H1 (cell line): ENCODE measurements around the gene MSANTD2. TPM values are rescaled to one million over a fixed set of nuclear protein-coding genes. Genes with fewer than 3 reads are reported as not detected.

Source experiments
- CTCF ChIA-PET: fragments of 300-600 bp; sonication (Branson Sonifier 250); formaldehyde crosslinking; loops from one replicate; lab custom pipeline; 2021; ENCODE audit not compliant: partially characterized antibody; lab: Charles Lee
- POLR2A ChIA-PET: fragments of 300-600 bp; sonication (Branson Sonifier 250); formaldehyde crosslinking; loops from one replicate; lab custom pipeline; 2021; ENCODE audit warnings: inconsistent platforms; ENCODE audit not compliant: partially characterized antibody; lab: Charles Lee
- DNase-seq, 2 experiments: peaks; one replicate each; pipeline versions ENCODE4 v3.0.0 to v3.0.0-alpha.2; 2010 to 2022; ENCODE audit warnings: low spot score in 2 of 2, low read depth in 1 of 2, mixed read lengths in 1 of 2
- FAIRE-seq: peaks from 2 replicates; lab custom pipeline; 2011; peaks lifted over from hg19 to GRCh38; lab: Jason Lieb, UNC
- H2AFZ ChIP-seq: 2 replicates; pipeline ENCODE4 v1.8.1; 2012; ENCODE audit warnings: low read length, inconsistent platforms
- H2AK5ac ChIP-seq: 2 replicates; pipeline ENCODE4 v1.6.1; 2013; ENCODE audit warnings: low read depth, low read length
- H2BK120ac ChIP-seq: replicated peaks from 2 replicates; pipeline ENCODE3; 2013; ENCODE audit warnings: low read depth, low read length, inconsistent platforms
- H2BK12ac ChIP-seq: 2 replicates; pipeline ENCODE4 v1.6.1; 2013; ENCODE audit warnings: low read depth, low read length
- H2BK15ac ChIP-seq: 2 replicates; pipeline ENCODE4 v1.6.1; 2013; ENCODE audit warnings: low read length
- H2BK20ac ChIP-seq: 2 replicates; pipeline ENCODE4 v1.6.1; 2013; ENCODE audit warnings: low read length
- H2BK5ac ChIP-seq: 2 replicates; pipeline ENCODE4 v1.6.1; 2013; ENCODE audit warnings: low read depth, low read length
- H3K14ac ChIP-seq: 2 replicates; pipeline ENCODE4 v1.6.1; 2013; ENCODE audit warnings: inconsistent platforms; ENCODE audit not compliant: insufficient read length
- H3K18ac ChIP-seq: 2 replicates; pipeline ENCODE4 v1.6.1; 2013; ENCODE audit warnings: low read length; ENCODE audit errors: extremely low read depth
- H3K23ac ChIP-seq: 2 replicates; pipeline ENCODE4 v1.6.1; 2013; ENCODE audit warnings: inconsistent platforms; ENCODE audit not compliant: insufficient read length
- H3K23me2 ChIP-seq: 2 replicates; pipeline ENCODE4 v1.6.1; 2013; ENCODE audit warnings: low read depth, low read length
- H3K27ac ChIP-seq: 2 replicates; pipeline ENCODE4 v1.6.1; 2011; ENCODE audit warnings: low read depth, low read length, inconsistent platforms
- H3K27me3 ChIP-seq, 4 experiments: replicated peaks in 1 of 4; 1 replicate in 1 of 4; 2 replicates in 3 of 4; pipeline versions ENCODE4 v1.6.1 to v1.8.1; 2011 to 2013; ENCODE audit warnings: low read length in 3 of 4, mild to moderate bottlenecking in 3 of 4, inconsistent platforms in 2 of 4, mixed read lengths in 2 of 4, moderate library complexity in 1 of 4; ENCODE audit not compliant: control insufficient read depth in 3 of 4, insufficient read depth in 3 of 4; ENCODE audit errors: extremely low read depth in 1 of 4
- H3K36me3 ChIP-seq, 4 experiments: 2 replicates each; pipeline versions ENCODE4 v1.6.1 to v1.8.1; 2011 to 2013; ENCODE audit warnings: mild to moderate bottlenecking in 4 of 4, low read length in 3 of 4, moderate library complexity in 2 of 4, control low read depth in 1 of 4, inconsistent platforms in 1 of 4; ENCODE audit not compliant: insufficient read depth in 4 of 4, control insufficient read depth in 2 of 4
- H3K4ac ChIP-seq: replicated peaks from 2 replicates; pipeline ENCODE3; 2013; ENCODE audit warnings: low read length, low read depth, mixed read lengths, inconsistent platforms; ENCODE audit not compliant: insufficient read length
- H3K4me1 ChIP-seq, 4 experiments: replicated peaks in 1 of 4; 1 replicate in 1 of 4; 2 replicates in 3 of 4; pipeline versions ENCODE4 v1.6.1 to v1.8.1; 2011 to 2013; ENCODE audit warnings: low read length in 3 of 4, inconsistent platforms in 2 of 4, mixed read lengths in 1 of 4; ENCODE audit not compliant: insufficient read depth in 4 of 4, control insufficient read depth in 3 of 4
- H3K4me2 ChIP-seq, 2 experiments: 2 replicates each; pipeline versions ENCODE4 v1.6.1 to v1.8.1; 2011 to 2013; ENCODE audit warnings: low read depth in 2 of 2, low read length in 2 of 2, control low read depth in 1 of 2, inconsistent platforms in 1 of 2, mild to moderate bottlenecking in 1 of 2; ENCODE audit not compliant: insufficient read depth in 1 of 2
- H3K4me3 ChIP-seq, 4 experiments: fragments of 200-600, 300-600 bp in 1 of 4; sonication (generic), shearing (Covaris generic), sonication (Bioruptor Twin) in 1 of 4; 2 replicates each; pipeline versions ENCODE4 v1.5.1 to v1.8.1; 2011 to 2016; ENCODE audit warnings: low read length in 4 of 4, low read depth in 3 of 4, control low read depth in 2 of 4, inconsistent platforms in 2 of 4, mild to moderate bottlenecking in 2 of 4, mixed read lengths in 1 of 4, moderate library complexity in 1 of 4; ENCODE audit not compliant: insufficient read depth in 2 of 4; ENCODE audit errors: extremely low read depth in 1 of 4
- H3K56ac ChIP-seq: replicated peaks from 2 replicates; pipeline ENCODE3; 2013; ENCODE audit warnings: low read depth, mild to moderate bottlenecking, mixed read lengths, low read length, inconsistent platforms; ENCODE audit not compliant: insufficient read length
- H3K79me1 ChIP-seq: 2 replicates; pipeline ENCODE4 v1.6.1; 2013; ENCODE audit warnings: low read depth, low read length, control low read depth
- H3K79me2 ChIP-seq, 2 experiments: 2 replicates each; pipeline versions ENCODE4 v1.6.1 to v1.8.1; 2012 to 2013; ENCODE audit warnings: low read length in 2 of 2, mild to moderate bottlenecking in 2 of 2, inconsistent platforms in 1 of 2; ENCODE audit not compliant: insufficient read depth in 2 of 2, control insufficient read depth in 1 of 2
- H3K9ac ChIP-seq, 4 experiments: replicated peaks in 1 of 4; 1 replicate in 1 of 4; 2 replicates in 3 of 4; pipeline versions ENCODE4 v1.6.1 to v1.8.1; 2011 to 2013; ENCODE audit warnings: low read depth in 3 of 4, low read length in 3 of 4, control low read depth in 2 of 4, mild to moderate bottlenecking in 2 of 4, moderate library complexity in 2 of 4, inconsistent platforms in 1 of 4; ENCODE audit errors: extremely low read depth in 1 of 4
- H3K9me3 ChIP-seq, 2 experiments: 2 replicates each; pipeline versions ENCODE4 v1.6.1 to v1.8.1; 2012 to 2013; ENCODE audit warnings: mild to moderate bottlenecking in 2 of 2, moderate library complexity in 2 of 2, control low read depth in 1 of 2, inconsistent platforms in 1 of 2, low read depth in 1 of 2, low read length in 1 of 2, mixed read lengths in 1 of 2; ENCODE audit not compliant: insufficient read depth in 2 of 2
- H4K20me1 ChIP-seq, 2 experiments: replicated peaks in 1 of 2; 2 replicates each; pipeline versions ENCODE3 to v1.8.1; 2011 to 2013; ENCODE audit warnings: inconsistent platforms in 2 of 2, low read length in 2 of 2, mild to moderate bottlenecking in 1 of 2; ENCODE audit not compliant: insufficient read depth in 2 of 2, control insufficient read depth in 1 of 2
- H4K5ac ChIP-seq: 2 replicates; pipeline ENCODE4 v1.6.1; 2013; ENCODE audit warnings: low read length, low read depth, mixed read lengths, inconsistent platforms; ENCODE audit not compliant: insufficient read length
- H4K8ac ChIP-seq: 2 replicates; pipeline ENCODE4 v1.8.0; 2013; ENCODE audit warnings: mild to moderate bottlenecking, moderate library complexity, low read length, inconsistent platforms; ENCODE audit not compliant: insufficient read depth; ENCODE audit errors: extremely low read depth
- H4K91ac ChIP-seq: replicated peaks from 2 replicates; pipeline ENCODE3; 2013; ENCODE audit warnings: low read length, mixed read lengths, inconsistent platforms; ENCODE audit not compliant: insufficient read length
- ASH2L ChIP-seq: fragments of 200-600, 300-600 bp; sonication (generic); IDR thresholded peaks from one replicate; pipeline ENCODE4 v1.7.1; 2017; ENCODE audit warnings: low read length
- FOSL1 ChIP-seq: IDR thresholded peaks from 2 replicates; pipeline ENCODE4 v1.6.1; 2011; ENCODE audit warnings: mild to moderate bottlenecking, low read depth, low read length, moderate library complexity; ENCODE audit not compliant: insufficient read depth
- HDAC2 ChIP-seq, 2 experiments: fragments of 300-600 bp in 1 of 2; sonication (generic) in 1 of 2; IDR thresholded peaks; 2 replicates each; pipeline ENCODE4 v1.6.1; 2011 to 2012; ENCODE audit warnings: low read depth in 2 of 2, low read length in 2 of 2, mild to moderate bottlenecking in 2 of 2, moderate library complexity in 2 of 2, borderline replicate concordance in 1 of 2, inconsistent platforms in 1 of 2
- HDAC6 ChIP-seq: IDR thresholded peaks from one replicate; pipeline ENCODE4 v1.7.1; 2012; ENCODE audit warnings: low read depth, mild to moderate bottlenecking, inconsistent platforms, low read length, moderate library complexity
- NANOG ChIP-seq: IDR thresholded peaks from 2 replicates; pipeline ENCODE4 v1.6.1; 2011; ENCODE audit warnings: low read length, low read depth, mild to moderate bottlenecking, inconsistent platforms; ENCODE audit not compliant: insufficient read depth, poor library complexity, severe bottlenecking
- TAF7 ChIP-seq: optimal IDR thresholded peaks from 2 replicates; pipeline ENCODE3; 2011; ENCODE audit warnings: low read depth, mild to moderate bottlenecking, inconsistent platforms, low read length, moderate library complexity, borderline replicate concordance
- WGBS, 2 experiments: shearing (Covaris generic) in 1 of 2; methylation state at CpG; one replicate each; pipeline versions ENCODE4 v1.1.6 to v1.1.7; 2013 to 2015; ENCODE audit warnings: low lambda C conversion rate in 2 of 2, mixed read lengths in 2 of 2, inconsistent platforms in 1 of 2, low coverage in 1 of 2, missing lambda C conversion rate in 1 of 2; ENCODE audit not compliant: insufficient replicate concordance in 2 of 2, insufficient coverage in 1 of 2, insufficient read length in 1 of 2; ENCODE audit errors: extremely low coverage in 1 of 2, missing lambda C conversion rate in 1 of 2; 5-methylcytosine and 5-hydroxymethylcytosine counted together
- polyA plus RNA-seq, 7 experiments: library from polyadenylated mRNA; depleted of rRNA in 3 of 7; stranded (reverse) in 5 of 7; unstranded in 2 of 7; fragments of >200 nt in 5 of 7; fragments of 200-250 nt in 2 of 7; gene quantifications; 1 replicate in 5 of 7; 2 replicates in 1 of 7; 4 replicates in 1 of 7; pipeline versions ENCODE4 v1.2.1 to v1.2.3, GENCODE V29; 2011 to 2013; ENCODE audit warnings: missing spikeins in 2 of 7, mixed read lengths in 2 of 7
- total RNA-seq: library from RNA; stranded (reverse); fragmentation: NEBNext Ultra II Directional; extraction: Animal tissue kit (Norgen Biotek cat#: 25700); gene quantifications from 2 replicates; pipeline ENCODE4 v1.2.1, GENCODE V29; 2021
- TF ChIP-seq, protein P1 (sequence below): IDR thresholded peaks from 2 replicates; pipeline ENCODE4 v1.6.1; 2011; ENCODE audit warnings: low read length, improper control_type of control experiment
- TF ChIP-seq, protein P2 (sequence below): IDR thresholded peaks from 2 replicates; pipeline ENCODE4 v1.6.1; 2012; ENCODE audit warnings: low read length, inconsistent platforms

The MSANTD2 gene
- total and polyA plus RNA-seq, 2 of the 8 experiments (the other 6 are each of a cell fraction or from before 2014, with no cell fraction given): 8.2 to 15.9 TPM

DNA sequence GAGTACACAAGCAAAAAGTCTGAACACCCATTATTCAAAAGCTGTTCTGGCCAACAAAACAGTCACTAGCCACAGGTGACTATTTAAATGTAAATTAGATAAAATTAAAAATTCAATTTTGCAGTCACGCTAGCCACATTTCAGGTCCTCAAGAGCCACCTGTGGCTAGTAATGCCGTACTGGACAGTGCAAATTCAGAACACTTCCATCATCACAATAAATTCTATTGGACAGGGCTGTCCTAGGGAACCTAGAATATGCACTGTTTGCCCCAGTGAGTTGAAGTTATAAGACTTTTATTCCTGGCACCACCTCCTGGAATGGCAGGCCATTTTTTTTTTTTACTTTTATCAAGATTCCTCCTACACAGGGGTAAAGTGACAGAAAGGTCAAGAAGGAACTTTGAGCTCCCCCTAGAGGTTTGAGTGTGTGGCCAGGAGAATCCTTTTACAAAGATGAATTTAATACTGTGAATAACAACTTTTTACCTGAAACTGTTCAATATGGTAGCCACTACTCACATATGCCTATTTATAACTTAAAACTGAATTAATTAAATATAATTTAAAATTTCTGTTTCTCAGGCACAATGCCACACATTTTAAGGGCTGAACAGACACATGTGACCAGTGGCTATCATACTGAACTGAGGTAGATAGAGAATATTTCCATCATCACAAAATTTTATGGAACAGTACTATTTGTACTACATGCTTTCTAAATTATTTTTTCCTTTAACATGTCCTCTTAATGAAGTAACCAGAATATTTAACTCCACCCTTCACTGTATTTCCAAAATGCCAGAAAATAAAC lies 6.5 kb downstream of the MSANTD2 start:
- Histone ChIP-seq H3K18ac (no peak overlapping the region), H3K9me3 (no peaks in the 10 kb centered on the region), H2AK5ac (no peak overlapping the region), H3K36me3 (no peaks in the 10 kb centered on the region), H3K23ac (no peak overlapping the region), H3K27ac (no peak overlapping the region), H2BK15ac (no peak overlapping the region), H3K79me1 (peaks cover 5% of the 10 kb centered on the region), H2BK5ac (no peak overlapping the region), H3K4ac (no peak overlapping the region), H3K4me1 (peaks cover 3 to 28% (median 7%) of the 10 kb centered on the region in 4 experiments; a peak in 6 of 7 replicates), H2BK120ac (no peak overlapping the region), H3K9ac (no peak overlapping the region), H3K27me3 (no peaks in the 10 kb centered on the region), H3K4me3 (peak overlapping the region in 1 of 4 experiments; percentile 44; a peak in 1 of 8 replicates), H3K4me2 (peak overlapping the region; percentile 45 to 52), H3K23me2 (no peaks in the 10 kb centered on the region), H4K5ac (no peak overlapping the region), H2BK12ac (no peak overlapping the region), H2BK20ac (no peak overlapping the region), H3K79me2 (peaks cover 37 to 100% of the 10 kb centered on the region in 2 experiments), H3K56ac (no peak overlapping the region), H3K14ac (no peak overlapping the region), H4K8ac (no peak overlapping the region), H2AFZ (no peak overlapping the region), H4K20me1 (peaks cover 13 to 27% of the 10 kb centered on the region in 2 experiments), H4K91ac (no peak overlapping the region)
- ChIA-PET POLR2A (interaction anchor here (0.6 to 2.0 kb wide), 9 partner anchors 9 to 94 kb away, joined by 3 to 8 read pairs (median 3); no protein-coding TSS in a partner anchor), CTCF (interaction anchor here (0.5 to 7.6 kb wide), 34 partner anchors 10 to 475 kb away, joined by 3 to 111 read pairs (median 4); partner anchors contain the start of genes ESAM, ROBO3, SIAE and SPA17)
- no peak for DNase-seq
- peak; percentile 85 for FAIRE-seq
- 43% methylated on average over 2 of the region's 2 CpGs; no CpG with 5 or more reads in 1 of the 2 experiments for WGBS, 2 experiments
- TF ChIP-seq, protein P1, sequence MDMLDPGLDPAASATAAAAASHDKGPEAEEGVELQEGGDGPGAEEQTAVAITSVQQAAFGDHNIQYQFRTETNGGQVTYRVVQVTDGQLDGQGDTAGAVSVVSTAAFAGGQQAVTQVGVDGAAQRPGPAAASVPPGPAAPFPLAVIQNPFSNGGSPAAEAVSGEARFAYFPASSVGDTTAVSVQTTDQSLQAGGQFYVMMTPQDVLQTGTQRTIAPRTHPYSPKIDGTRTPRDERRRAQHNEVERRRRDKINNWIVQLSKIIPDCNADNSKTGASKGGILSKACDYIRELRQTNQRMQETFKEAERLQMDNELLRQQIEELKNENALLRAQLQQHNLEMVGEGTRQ: no peak
- TF ChIP-seq, protein P2, sequence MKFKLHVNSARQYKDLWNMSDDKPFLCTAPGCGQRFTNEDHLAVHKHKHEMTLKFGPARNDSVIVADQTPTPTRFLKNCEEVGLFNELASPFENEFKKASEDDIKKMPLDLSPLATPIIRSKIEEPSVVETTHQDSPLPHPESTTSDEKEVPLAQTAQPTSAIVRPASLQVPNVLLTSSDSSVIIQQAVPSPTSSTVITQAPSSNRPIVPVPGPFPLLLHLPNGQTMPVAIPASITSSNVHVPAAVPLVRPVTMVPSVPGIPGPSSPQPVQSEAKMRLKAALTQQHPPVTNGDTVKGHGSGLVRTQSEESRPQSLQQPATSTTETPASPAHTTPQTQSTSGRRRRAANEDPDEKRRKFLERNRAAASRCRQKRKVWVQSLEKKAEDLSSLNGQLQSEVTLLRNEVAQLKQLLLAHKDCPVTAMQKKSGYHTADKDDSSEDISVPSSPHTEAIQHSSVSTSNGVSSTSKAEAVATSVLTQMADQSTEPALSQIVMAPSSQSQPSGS: no peak
- no peak for TF ChIP-seq NANOG
- no peak for TF ChIP-seq ASH2L
- no peak for TF ChIP-seq TAF7
- TF ChIP-seq HDAC2 (IDR thresholded peaks at IDR 0.05; ENCODE audit: borderline replicate concordance in 1 of 2, low read depth in 2 of 2, low read length in 2 of 2): no peak
- TF ChIP-seq FOSL1: no peak
- no peak for TF ChIP-seq HDAC6
